ENCODE measurements around the gene DGKZ.

DNA sequence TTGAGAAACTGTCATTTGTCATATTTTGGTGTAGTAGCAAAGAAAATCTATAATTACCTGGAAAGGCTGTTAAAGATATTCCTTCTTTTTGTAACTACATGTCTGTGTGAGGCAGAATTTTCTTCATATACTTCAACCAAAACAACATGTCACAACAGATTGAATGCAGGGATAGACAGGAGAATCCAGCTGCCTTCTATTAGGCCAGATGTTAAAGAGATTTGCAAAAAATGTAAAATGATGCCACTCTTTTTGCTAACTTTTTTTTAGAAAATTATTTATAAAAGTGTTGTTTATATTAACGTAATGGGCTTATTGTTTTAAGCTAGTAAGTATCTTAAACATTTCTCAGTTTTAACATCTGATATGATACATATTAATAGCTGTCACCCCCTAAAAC, 12.7 kb downstream of the DGKZ start:
- TF ChIP-seq SP1 (IDR thresholded peaks at IDR 0.05; ENCODE audit: low read depth, low read length) (no peak), YY1 (IDR thresholded peaks at IDR 0.05; ENCODE audit: low read depth, low read length) (no peak), TBL1XR1 (IDR thresholded peaks at IDR 0.05; ENCODE audit: low read depth, low read length) (no peak)
- TF ChIP-seq, protein P1, sequence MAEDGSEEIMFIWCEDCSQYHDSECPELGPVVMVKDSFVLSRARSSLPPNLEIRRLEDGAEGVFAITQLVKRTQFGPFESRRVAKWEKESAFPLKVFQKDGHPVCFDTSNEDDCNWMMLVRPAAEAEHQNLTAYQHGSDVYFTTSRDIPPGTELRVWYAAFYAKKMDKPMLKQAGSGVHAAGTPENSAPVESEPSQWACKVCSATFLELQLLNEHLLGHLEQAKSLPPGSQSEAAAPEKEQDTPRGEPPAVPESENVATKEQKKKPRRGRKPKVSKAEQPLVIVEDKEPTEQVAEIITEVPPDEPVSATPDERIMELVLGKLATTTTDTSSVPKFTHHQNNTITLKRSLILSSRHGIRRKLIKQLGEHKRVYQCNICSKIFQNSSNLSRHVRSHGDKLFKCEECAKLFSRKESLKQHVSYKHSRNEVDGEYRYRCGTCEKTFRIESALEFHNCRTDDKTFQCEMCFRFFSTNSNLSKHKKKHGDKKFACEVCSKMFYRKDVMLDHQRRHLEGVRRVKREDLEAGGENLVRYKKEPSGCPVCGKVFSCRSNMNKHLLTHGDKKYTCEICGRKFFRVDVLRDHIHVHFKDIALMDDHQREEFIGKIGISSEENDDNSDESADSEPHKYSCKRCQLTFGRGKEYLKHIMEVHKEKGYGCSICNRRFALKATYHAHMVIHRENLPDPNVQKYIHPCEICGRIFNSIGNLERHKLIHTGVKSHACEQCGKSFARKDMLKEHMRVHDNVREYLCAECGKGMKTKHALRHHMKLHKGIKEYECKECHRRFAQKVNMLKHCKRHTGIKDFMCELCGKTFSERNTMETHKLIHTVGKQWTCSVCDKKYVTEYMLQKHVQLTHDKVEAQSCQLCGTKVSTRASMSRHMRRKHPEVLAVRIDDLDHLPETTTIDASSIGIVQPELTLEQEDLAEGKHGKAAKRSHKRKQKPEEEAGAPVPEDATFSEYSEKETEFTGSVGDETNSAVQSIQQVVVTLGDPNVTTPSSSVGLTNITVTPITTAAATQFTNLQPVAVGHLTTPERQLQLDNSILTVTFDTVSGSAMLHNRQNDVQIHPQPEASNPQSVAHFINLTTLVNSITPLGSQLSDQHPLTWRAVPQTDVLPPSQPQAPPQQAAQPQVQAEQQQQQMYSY (CRISPR knock-in tag; IDR thresholded peaks at IDR 0.05) = no peak

Data from GM12878 (cell line).